T-helper 1 cell treated with Interleukin-12 subunit alpha and Interleukin-12 subunit beta and Interleukin-4 antibody, amounts not matched to agents 30 μg/mL and 1 μg/mL, for 36 hours (primary cell): ENCODE measurements around the gene CCDC15.

ENCODE experiments used
- H3K27ac Mint-ChIP-seq: one replicate; pipeline ENCODE4 v1.8.0; 2021; ENCODE audit warnings: mild to moderate bottlenecking, mixed read lengths
- H3K27me3 Mint-ChIP-seq: one replicate; pipeline ENCODE4 v1.8.0; 2021; ENCODE audit warnings: low read depth, mixed read lengths
- H3K36me3 Mint-ChIP-seq: one replicate; pipeline ENCODE4 v1.8.0; 2021; ENCODE audit warnings: low read depth, mixed read lengths
- H3K4me1 Mint-ChIP-seq: one replicate; pipeline ENCODE4 v1.8.0; 2021; ENCODE audit warnings: low read depth, mixed read lengths
- H3K4me3 Mint-ChIP-seq: one replicate; pipeline ENCODE4 v1.8.0; 2021; ENCODE audit warnings: mild to moderate bottlenecking, moderate library complexity, mixed read lengths
- H3K9me3 Mint-ChIP-seq: one replicate; pipeline ENCODE4 v1.8.0; 2021; ENCODE audit warnings: mixed read lengths

Gene CCDC15

DNA sequence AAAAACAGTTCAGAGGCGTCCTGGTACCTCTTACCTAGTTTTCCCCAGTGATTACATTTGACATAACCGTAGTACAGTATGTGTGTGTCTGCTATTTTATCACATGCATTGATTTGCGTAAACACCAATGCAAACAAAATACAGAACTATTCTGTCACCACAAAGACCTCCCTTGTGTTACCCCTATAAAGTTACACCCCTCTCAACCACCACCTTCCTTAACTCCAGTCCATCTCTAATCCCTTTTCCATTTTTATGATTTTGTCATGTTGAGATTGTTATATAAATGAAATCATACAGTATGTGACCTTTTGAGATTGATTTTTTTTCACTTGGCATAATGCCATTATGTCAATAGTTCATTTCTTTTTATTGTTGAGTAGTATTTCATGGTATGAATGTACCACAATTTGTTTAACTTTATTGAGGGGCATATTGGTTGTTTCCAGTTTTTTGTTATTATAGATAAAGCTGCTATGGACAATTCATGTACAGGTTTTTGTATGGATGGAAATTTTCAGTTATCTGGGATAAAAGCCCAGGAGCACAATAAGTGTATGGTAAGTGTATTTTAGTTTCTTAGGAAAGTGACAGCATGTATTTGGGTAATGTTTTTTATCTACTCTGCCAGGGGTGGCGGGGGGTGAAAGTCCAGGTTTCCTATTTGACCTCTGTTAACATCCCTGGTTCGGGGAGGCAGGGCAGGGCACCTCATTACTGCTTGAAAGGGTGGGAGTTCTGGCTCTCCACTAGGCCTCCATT lies 103.1 kb downstream of the CCDC15 start:
- Mint-ChIP-seq H3K27me3 (peaks cover 27% of the 10 kb centered on the region), H3K36me3 (no peaks in the 10 kb centered on the region), H3K27ac (no peak overlapping the region), H3K4me1 (peaks cover 6% of the 10 kb centered on the region), H3K4me3 (no peak overlapping the region), H3K9me3 (no peaks in the 10 kb centered on the region)

DNA sequence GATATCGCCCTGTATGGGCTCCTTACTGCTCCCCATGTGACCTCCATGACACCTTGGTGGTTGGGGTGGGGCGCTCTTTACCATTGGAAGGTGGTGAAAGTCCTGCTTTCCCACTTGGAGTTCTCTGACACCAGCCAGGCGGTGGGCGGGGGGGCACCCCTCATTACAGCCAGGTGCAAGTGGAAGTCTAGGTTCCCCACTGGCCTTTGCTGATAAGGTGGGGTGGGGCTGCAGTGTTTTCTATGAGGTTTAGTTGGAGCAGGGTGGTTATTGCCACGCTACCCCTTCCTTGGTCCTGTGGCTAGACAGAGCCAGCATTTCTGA lies 103.7 kb downstream of the CCDC15 start:
- peaks cover 6% of the 10 kb centered on the region for H3K4me1 Mint-ChIP-seq
- no peaks in the 10 kb centered on the region for H3K9me3 Mint-ChIP-seq
- H3K36me3 Mint-ChIP-seq: no peaks in the 10 kb centered on the region
- no peak overlapping the region for H3K27ac Mint-ChIP-seq
- H3K4me3 Mint-ChIP-seq: no peak overlapping the region
- peaks cover 32% of the 10 kb centered on the region for H3K27me3 Mint-ChIP-seq

GRCh38 chr11:125061281-125061680 lies 107.3 kb downstream of the CCDC15 start:
- Mint-ChIP-seq H3K4me3 (no peak overlapping the region), H3K36me3 (no peaks in the 10 kb centered on the region), H3K9me3 (no peaks in the 10 kb centered on the region), H3K27ac (no peak overlapping the region), H3K4me1 (peaks cover 2% of the 10 kb centered on the region), H3K27me3 (peaks cover 61% of the 10 kb centered on the region)

DNA sequence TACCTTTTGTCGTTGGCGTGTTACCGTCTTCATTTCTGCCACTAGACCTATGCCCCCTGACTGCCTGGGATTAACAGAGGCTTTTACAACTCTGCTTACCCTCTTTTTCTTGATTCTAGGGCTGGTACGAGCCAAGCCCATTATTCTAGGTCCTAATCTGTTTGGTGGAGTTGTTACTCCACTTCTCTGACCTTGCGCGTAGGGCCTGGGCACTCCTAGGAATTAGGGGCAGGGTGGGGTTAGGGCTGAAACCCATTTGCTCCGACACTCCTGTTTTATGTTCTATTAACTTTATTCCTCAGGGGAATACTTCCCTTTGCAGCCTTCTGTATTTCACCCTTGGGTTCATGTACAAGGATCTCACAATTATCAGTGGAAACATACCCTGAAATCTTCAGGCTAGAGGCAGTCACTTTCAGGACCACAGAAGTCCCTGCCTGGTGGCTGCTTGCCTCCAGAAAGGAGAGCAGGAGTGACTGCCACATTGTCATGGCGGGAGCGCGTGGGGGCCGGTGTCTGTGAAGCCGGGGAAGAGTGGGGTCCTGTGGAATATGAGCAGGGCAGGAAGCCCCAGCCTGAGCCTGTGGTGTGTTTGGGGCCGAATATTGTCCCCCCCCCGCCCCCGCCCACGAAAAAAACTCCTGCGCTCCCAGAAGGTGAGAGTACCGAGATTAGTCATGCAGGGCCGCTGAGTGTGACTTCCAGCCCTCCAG lies 108.4 kb downstream of the CCDC15 start:
- Mint-ChIP-seq H3K4me1 (peaks cover 2% of the 10 kb centered on the region), H3K36me3 (no peaks in the 10 kb centered on the region), H3K4me3 (peak overlapping the region; percentile 76), H3K27ac (no peak overlapping the region), H3K27me3 (peaks cover 67% of the 10 kb centered on the region), H3K9me3 (no peaks in the 10 kb centered on the region)

- Mint-ChIP-seq H3K27ac (peak within 1 kb of the TSS; percentile 37), H3K4me3 (peak within 1 kb of the TSS; percentile 76), H3K36me3 (no peaks in the 10 kb centered on the region), H3K4me1 (peaks cover 2% of the 10 kb centered on the region), H3K27me3 (peaks cover 72% of the 10 kb centered on the region), H3K9me3 (no peaks in the 10 kb centered on the region)
Observed at GRCh38 chr11:125062931-125063428, 109.0 kb downstream of the CCDC15 start, which contains the start of gene SLC37A2. Gene SLC37A2, plus strand, starts transcription at chr11:125063305. Its CDS starts 63 bp downstream, at chr11:125063368.

DNA sequence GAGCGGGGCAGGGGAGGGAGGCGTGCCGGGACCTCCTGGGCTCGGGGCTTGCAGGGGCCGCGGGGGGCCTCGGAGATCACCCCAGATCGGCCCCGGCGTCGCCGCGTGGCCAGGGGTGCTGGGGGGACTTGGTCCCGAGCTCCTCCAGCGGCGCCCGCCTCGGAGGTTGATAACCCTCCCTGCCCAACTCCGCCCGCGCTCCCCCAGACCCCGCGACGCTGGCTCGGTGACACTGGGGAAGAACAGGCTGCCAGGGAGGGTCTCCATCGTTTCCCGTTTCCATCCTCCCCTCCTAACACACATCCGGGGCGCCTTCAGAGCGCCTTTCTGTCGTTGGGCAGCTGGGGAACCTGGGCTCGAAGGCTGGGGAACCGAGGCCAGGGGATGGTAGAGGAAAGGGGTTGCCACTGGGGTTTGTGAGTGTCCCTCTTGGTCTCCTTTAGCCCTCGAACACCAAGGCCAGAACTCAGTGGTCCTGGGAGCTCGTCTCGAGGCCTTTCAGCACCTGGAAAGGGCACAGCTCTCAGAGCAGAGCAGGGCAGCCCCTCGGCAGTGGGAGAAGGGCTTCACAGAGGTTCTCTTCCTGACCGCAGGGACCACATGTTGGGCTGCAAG lies 109.5 kb downstream of the CCDC15 start:
- peak overlapping the region; percentile 28 for H3K4me3 Mint-ChIP-seq
- H3K27ac Mint-ChIP-seq: no peak overlapping the region
- H3K27me3 Mint-ChIP-seq: peaks cover 72% of the 10 kb centered on the region
- H3K4me1 Mint-ChIP-seq: peaks cover 2% of the 10 kb centered on the region
- H3K36me3 Mint-ChIP-seq: no peaks in the 10 kb centered on the region
- no peaks in the 10 kb centered on the region for H3K9me3 Mint-ChIP-seq

DNA sequence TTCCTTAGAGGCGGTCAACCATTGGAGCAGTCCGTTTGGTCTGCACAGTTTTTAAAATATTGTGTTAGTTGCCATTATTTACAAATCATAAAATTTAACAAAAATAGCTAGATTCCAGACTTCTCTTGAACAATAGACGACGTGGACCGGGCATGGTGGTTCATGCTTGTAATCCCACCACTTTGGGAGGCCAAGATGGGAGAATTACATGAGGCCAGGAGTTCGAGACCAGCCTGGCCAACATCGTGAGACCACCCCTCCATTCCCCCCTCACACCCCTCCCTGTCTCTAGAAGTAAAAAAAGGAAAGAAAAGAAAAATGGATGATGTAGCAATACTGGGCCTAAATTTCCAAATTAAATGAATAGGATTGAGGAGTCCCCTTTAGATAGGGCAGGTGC lies 110.1 kb downstream of the CCDC15 start:
- Mint-ChIP-seq H3K27ac (no peak overlapping the region), H3K4me3 (no peak overlapping the region), H3K27me3 (peaks cover 73% of the 10 kb centered on the region), H3K9me3 (no peaks in the 10 kb centered on the region), H3K4me1 (peaks cover 2% of the 10 kb centered on the region), H3K36me3 (no peaks in the 10 kb centered on the region)

DNA sequence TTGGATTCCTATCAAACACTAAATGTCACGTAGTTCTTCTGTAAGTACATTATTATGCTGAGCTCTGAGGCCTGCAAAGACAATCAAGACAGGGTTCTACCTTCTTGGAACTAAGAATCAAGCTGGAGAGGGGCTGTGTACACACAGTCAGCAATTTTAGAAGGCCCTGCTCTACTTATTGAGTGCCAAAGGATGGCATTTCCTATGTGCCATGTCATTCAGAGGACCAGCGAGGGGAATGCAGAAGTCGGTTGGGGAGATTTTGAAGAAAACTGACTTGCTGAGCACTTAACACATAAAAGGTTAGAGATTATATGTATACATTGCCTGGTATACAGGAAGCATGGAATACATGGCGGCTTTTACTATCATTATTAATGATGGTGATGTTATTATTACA lies 114.4 kb downstream of the CCDC15 start:
- H3K27me3 Mint-ChIP-seq: peaks cover 44% of the 10 kb centered on the region
- no peak overlapping the region for H3K4me3 Mint-ChIP-seq
- no peaks in the 10 kb centered on the region for H3K36me3 Mint-ChIP-seq
- H3K9me3 Mint-ChIP-seq: no peaks in the 10 kb centered on the region
- H3K27ac Mint-ChIP-seq: no peak overlapping the region
- peaks cover 9% of the 10 kb centered on the region for H3K4me1 Mint-ChIP-seq

- Mint-ChIP-seq H3K4me1 (peaks cover 9% of the 10 kb centered on the region), H3K36me3 (no peaks in the 10 kb centered on the region), H3K27ac (no peak overlapping the region), H3K9me3 (no peaks in the 10 kb centered on the region), H3K4me3 (no peak overlapping the region), H3K27me3 (peaks cover 38% of the 10 kb centered on the region)
Observed at GRCh38 chr11:125069008-125069407, 115.0 kb downstream of the CCDC15 start.

- H3K4me3 Mint-ChIP-seq: no peak overlapping the region
- H3K27ac Mint-ChIP-seq: no peak overlapping the region
- no peaks in the 10 kb centered on the region for H3K9me3 Mint-ChIP-seq
- H3K4me1 Mint-ChIP-seq: peaks cover 9% of the 10 kb centered on the region
- H3K27me3 Mint-ChIP-seq: peaks cover 30% of the 10 kb centered on the region
- no peaks in the 10 kb centered on the region for H3K36me3 Mint-ChIP-seq
Observed at GRCh38 chr11:125069796-125070195, 115.8 kb downstream of the CCDC15 start.

DNA sequence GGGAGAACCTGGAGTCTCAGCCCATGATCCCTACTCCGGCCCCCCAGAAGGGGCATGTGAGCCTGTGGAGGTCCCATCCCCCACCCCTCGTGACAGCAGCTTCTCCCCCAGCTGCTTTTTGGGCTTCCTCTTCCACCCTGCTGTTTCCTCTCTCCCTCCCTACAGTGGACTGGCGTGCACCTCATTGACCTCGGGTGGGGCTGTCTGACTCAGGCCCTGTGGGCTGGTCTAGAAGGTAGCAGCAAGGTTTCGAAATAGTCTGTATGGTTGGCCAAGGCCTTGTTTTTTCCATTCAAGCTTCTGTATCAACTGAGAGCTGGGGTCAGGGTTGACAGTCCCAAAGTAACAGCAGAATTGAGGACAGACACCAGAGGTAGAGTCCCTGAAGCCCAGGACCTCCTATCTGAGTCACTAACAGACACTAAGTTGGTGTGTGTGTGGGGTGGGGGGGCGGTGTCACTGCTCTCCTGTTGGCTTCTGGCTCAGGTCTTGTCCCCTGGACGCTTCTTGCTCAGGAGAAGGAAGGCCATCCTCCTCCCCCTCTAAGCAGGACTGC lies 116.8 kb downstream of the CCDC15 start:
- H3K36me3 Mint-ChIP-seq: no peaks in the 10 kb centered on the region
- no peak overlapping the region for H3K4me3 Mint-ChIP-seq
- peaks cover 9% of the 10 kb centered on the region for H3K4me1 Mint-ChIP-seq
- peaks cover 20% of the 10 kb centered on the region for H3K27me3 Mint-ChIP-seq
- no peaks in the 10 kb centered on the region for H3K9me3 Mint-ChIP-seq
- H3K27ac Mint-ChIP-seq: no peak overlapping the region

- Mint-ChIP-seq H3K4me1 (peaks cover 9% of the 10 kb centered on the region), H3K27me3 (peaks cover 14% of the 10 kb centered on the region), H3K4me3 (no peak overlapping the region), H3K9me3 (no peaks in the 10 kb centered on the region), H3K27ac (no peak overlapping the region), H3K36me3 (no peaks in the 10 kb centered on the region)
Observed at GRCh38 chr11:125071435-125071834, 117.4 kb downstream of the CCDC15 start.

DNA sequence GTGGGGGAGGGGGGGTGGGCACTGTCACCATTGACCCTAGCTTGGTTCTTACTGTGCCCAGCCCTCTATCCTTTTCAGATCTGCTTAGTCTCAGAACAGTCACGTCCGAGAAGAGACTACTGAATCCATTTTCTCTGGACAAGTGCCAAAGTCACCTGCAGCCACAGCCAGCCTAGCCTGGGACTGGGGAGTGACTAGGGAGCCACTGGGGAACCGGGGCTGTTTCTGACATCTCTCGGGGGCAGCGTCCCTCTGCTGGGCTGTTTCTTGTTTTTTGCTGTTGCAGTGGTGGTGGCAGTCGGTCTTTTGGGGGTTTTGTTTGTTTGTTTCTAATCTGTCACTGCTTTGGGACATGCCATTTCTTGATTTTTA lies 117.8 kb downstream of the CCDC15 start:
- H3K36me3 Mint-ChIP-seq: no peaks in the 10 kb centered on the region
- peaks cover 9% of the 10 kb centered on the region for H3K4me1 Mint-ChIP-seq
- H3K4me3 Mint-ChIP-seq: no peak overlapping the region
- no peak overlapping the region for H3K27ac Mint-ChIP-seq
- H3K9me3 Mint-ChIP-seq: no peaks in the 10 kb centered on the region
- H3K27me3 Mint-ChIP-seq: peaks cover 13% of the 10 kb centered on the region

DNA sequence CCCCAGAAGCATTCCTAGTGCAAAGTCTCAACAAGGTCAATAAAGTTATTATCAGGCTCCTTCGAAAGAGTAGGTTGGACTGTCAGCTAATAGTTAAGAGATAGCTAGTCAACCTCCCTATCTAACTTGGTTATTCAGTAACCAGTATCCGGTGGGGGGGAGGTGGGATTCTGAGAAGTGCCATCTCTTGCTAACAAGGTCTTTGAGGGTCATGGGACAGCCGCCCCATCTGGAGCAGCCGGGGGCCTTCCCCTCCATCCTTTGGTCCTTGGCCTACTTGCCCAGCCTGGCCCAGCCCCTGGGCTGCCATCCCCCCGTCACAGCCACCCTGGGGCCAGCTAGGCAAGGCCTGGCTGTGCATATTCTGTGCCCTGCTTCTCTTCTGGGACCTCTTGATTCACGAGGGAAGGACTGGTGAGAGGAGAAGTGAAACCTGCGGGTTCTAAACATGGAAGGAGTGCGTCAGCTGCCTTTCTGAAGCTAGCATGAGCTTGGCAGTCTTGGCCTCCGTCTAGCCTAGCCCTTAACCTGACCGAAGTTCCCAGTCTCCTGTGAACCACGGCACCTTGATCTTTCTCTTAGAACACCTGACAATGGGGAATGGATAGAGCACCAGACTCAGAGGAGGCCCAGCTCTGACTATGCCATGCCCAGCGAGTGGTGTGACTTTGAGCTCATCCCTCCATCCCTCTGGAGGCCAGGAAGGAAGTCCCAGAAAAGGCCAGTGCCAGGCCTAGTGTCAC lies 118.4 kb downstream of the CCDC15 start:
- peaks cover 10% of the 10 kb centered on the region for H3K27me3 Mint-ChIP-seq
- H3K4me1 Mint-ChIP-seq: peaks cover 9% of the 10 kb centered on the region
- H3K36me3 Mint-ChIP-seq: no peaks in the 10 kb centered on the region

More for the DNA sequence above, 118.4 kb downstream of the CCDC15 start:
- Mint-ChIP-seq H3K9me3 (no peaks in the 10 kb centered on the region), H3K27ac (no peak overlapping the region), H3K4me3 (no peak overlapping the region)
